Measurements from ENCODE around the gene TOMM40. TPM values are rescaled to one million over a fixed set of nuclear protein-coding genes. Genes with fewer than 3 reads are reported as not detected.

The TOMM40 gene
- total and polyA plus RNA-seq, 2 of the 13 experiments (the other 11 are each of a cell fraction or from before 2014, with no cell fraction given) = 72.0 to 110 TPM

- TF ChIP-seq KMT2A (CRISPR knock-in tag; IDR thresholded peaks at IDR 0.05) (no peak), HNRNPUL1 (IDR thresholded peaks at IDR 0.05; ENCODE audit: low read depth, low read length) (no peak), MIER3 (CRISPR knock-in tag; IDR thresholded peaks at IDR 0.05; ENCODE audit: borderline replicate concordance) (peak; percentile 99; the same call in 1 of the 2 replicates), MEIS2 (CRISPR knock-in tag; IDR thresholded peaks at IDR 0.05) (peak; percentile 92), ZNF446 (CRISPR knock-in tag; IDR thresholded peaks at IDR 0.05) (0 out of 2 replicates have a peak, but pooled peaks have one; percentile 66), ZBTB20 (CRISPR knock-in tag; IDR thresholded peaks at IDR 0.05; ENCODE audit: borderline replicate concordance, low read depth) (peak; percentile 88; the same call in 1 of the 2 replicates), NCOA2 (CRISPR knock-in tag; IDR thresholded peaks at IDR 0.05) (peak; percentile 99), ZNF441 (CRISPR knock-in tag; IDR thresholded peaks at IDR 0.05; ENCODE audit: borderline replicate concordance) (peak; percentile 64; the same call in 1 of the 2 replicates), ZBTB44 (CRISPR knock-in tag; IDR thresholded peaks at IDR 0.05) (peak; percentile 46; the same call in 1 of the 2 replicates), PRPF4 (IDR thresholded peaks at IDR 0.05; ENCODE audit: low read depth, low read length, poor library complexity, severe bottlenecking) (no peak), ZNF549 (CRISPR knock-in tag; IDR thresholded peaks at IDR 0.05) (no peak), FOSL1 (CRISPR knock-in tag; IDR thresholded peaks at IDR 0.05; ENCODE audit: borderline replicate concordance) (peak; percentile 59; the same call in 1 of the 2 replicates), SMAD9 (CRISPR knock-in tag; IDR thresholded peaks at IDR 0.05) (peak; percentile 55; the same call in 1 of the 2 replicates), RARG (CRISPR knock-in tag; IDR thresholded peaks at IDR 0.05; ENCODE audit: low read depth) (no peak), RBM22 (optimal IDR thresholded peaks at IDR 0.05; ENCODE audit: low read length) (no peak), DZIP1 (CRISPR knock-in tag; IDR thresholded peaks at IDR 0.05) (peak; percentile 96), ZNF770 (CRISPR knock-in tag; IDR thresholded peaks at IDR 0.05) (peak; percentile 79), KDM2A (CRISPR knock-in tag; IDR thresholded peaks at IDR 0.05; ENCODE audit: borderline replicate concordance, low read depth) (peak; percentile 93)
- TF ChIP-seq, protein P1, sequence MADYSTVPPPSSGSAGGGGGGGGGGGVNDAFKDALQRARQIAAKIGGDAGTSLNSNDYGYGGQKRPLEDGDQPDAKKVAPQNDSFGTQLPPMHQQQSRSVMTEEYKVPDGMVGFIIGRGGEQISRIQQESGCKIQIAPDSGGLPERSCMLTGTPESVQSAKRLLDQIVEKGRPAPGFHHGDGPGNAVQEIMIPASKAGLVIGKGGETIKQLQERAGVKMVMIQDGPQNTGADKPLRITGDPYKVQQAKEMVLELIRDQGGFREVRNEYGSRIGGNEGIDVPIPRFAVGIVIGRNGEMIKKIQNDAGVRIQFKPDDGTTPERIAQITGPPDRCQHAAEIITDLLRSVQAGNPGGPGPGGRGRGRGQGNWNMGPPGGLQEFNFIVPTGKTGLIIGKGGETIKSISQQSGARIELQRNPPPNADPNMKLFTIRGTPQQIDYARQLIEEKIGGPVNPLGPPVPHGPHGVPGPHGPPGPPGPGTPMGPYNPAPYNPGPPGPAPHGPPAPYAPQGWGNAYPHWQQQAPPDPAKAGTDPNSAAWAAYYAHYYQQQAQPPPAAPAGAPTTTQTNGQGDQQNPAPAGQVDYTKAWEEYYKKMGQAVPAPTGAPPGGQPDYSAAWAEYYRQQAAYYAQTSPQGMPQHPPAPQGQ (CRISPR knock-in tag; IDR thresholded peaks at IDR 0.05; ENCODE audit: borderline replicate concordance) = peak; percentile 75; the same call in 1 of the 2 replicates
Measured at GRCh38 chr19:44925114-44925891, 34.2 kb downstream of the TOMM40 start (continued).

Data from HepG2 (cell line).